IMR-90 (cell line): ENCODE measurements around the gene MYCBP2. TPM values are rescaled to one million over a fixed set of nuclear protein-coding genes. Genes with fewer than 3 reads are reported as not detected.

ENCODE experiments used
- ATAC-seq: fragments of 200-7000 bp; cut with Tn5 transposase; 2 replicates; pipeline ENCODE4 v1.9.1; 2020; ENCODE audit warnings: low read depth, mild to moderate bottlenecking, moderate library complexity
- BruUV-seq: library from RNA; stranded (reverse); fragments of 400-500 nt; replicated peaks from 2 replicates; lab custom pipeline; 2021; lab: Mats Ljungman, UMichigan
- CTCF ChIA-PET: fragments of 300-600 bp; formaldehyde crosslinking; extraction: SDS; loops from one replicate; lab custom pipeline; 2021; ENCODE audit warnings: antibody characterized with exemption; lab: Yijun Ruan, JAX
- POLR2A ChIA-PET: fragments of 300-600 bp; sonication (Branson Sonifier 250); formaldehyde crosslinking; loops from one replicate; lab custom pipeline; 2022; ENCODE audit warnings: antibody characterized with exemption; ENCODE audit not compliant: unreplicated experiment; lab: Charles Lee
- DNase-seq: peaks from one replicate; pipeline ENCODE4 v3.0.0; 2013
- H2AFZ ChIP-seq: replicated peaks from 2 replicates; pipeline ENCODE3; 2013; ENCODE audit warnings: low read length, mild to moderate bottlenecking; ENCODE audit not compliant: poor library complexity
- H2AK5ac ChIP-seq: 2 replicates; pipeline ENCODE4 v1.6.1; 2013; ENCODE audit warnings: low read depth, low read length, inconsistent platforms
- H2AK9ac ChIP-seq: replicated peaks from 2 replicates; pipeline ENCODE3; 2013; ENCODE audit warnings: mild to moderate bottlenecking, low read depth, low read length, moderate library complexity; ENCODE audit not compliant: poor library complexity
- H2BK120ac ChIP-seq: 2 replicates; pipeline ENCODE4 v1.6.1; 2013; ENCODE audit warnings: low read depth, low read length, inconsistent platforms
- H2BK15ac ChIP-seq: 3 replicates; pipeline ENCODE4 v1.6.1; 2013; ENCODE audit warnings: low read depth, low read length, inconsistent platforms
- H2BK20ac ChIP-seq: 2 replicates; pipeline ENCODE4 v1.6.1; 2013; ENCODE audit warnings: low read depth, mild to moderate bottlenecking, inconsistent platforms, low read length, moderate library complexity
- H2BK5ac ChIP-seq: 2 replicates; pipeline ENCODE4 v1.6.1; 2013; ENCODE audit warnings: mild to moderate bottlenecking, low read depth, low read length, inconsistent platforms; ENCODE audit not compliant: poor library complexity, severe bottlenecking
- H3K14ac ChIP-seq: replicated peaks from 2 replicates; pipeline ENCODE4 v1.6.1; 2013; ENCODE audit warnings: low read depth, low read length, inconsistent platforms
- H3K18ac ChIP-seq: 2 replicates; pipeline ENCODE4 v1.6.1; 2013; ENCODE audit warnings: low read depth, low read length, control low read depth
- H3K23ac ChIP-seq: 2 replicates; pipeline ENCODE4 v1.6.1; 2013; ENCODE audit warnings: low read depth, low read length, inconsistent platforms
- H3K27ac ChIP-seq: 2 replicates; pipeline ENCODE4 v1.5.1; 2013; ENCODE audit warnings: mild to moderate bottlenecking, control low read depth, low read length; ENCODE audit not compliant: insufficient read depth
- H3K27me3 ChIP-seq: 2 replicates; pipeline ENCODE4 v1.6.1; 2013; ENCODE audit warnings: low read length; ENCODE audit not compliant: control insufficient read depth, insufficient read depth
- H3K36me3 ChIP-seq: 2 replicates; pipeline ENCODE4 v1.6.1; 2013; ENCODE audit warnings: low read length, mixed read lengths; ENCODE audit not compliant: control insufficient read depth, insufficient read depth
- H3K4ac ChIP-seq: 2 replicates; pipeline ENCODE4 v1.6.1; 2013; ENCODE audit warnings: low read depth, low read length, inconsistent platforms
- H3K4me1 ChIP-seq: 2 replicates; pipeline ENCODE4 v1.6.1; 2013; ENCODE audit warnings: low read length, mixed read lengths; ENCODE audit not compliant: control insufficient read depth, insufficient read depth
- H3K4me2 ChIP-seq: 2 replicates; pipeline ENCODE4 v1.6.1; 2013; ENCODE audit warnings: low read depth, mild to moderate bottlenecking, control low read depth, low read length, moderate library complexity
- H3K4me3 ChIP-seq: 2 replicates; pipeline ENCODE4 v1.5.1; 2013; ENCODE audit warnings: low read depth, mild to moderate bottlenecking, control low read depth, low read length, moderate library complexity; ENCODE audit not compliant: insufficient read depth
- H3K56ac ChIP-seq: 2 replicates; pipeline ENCODE4 v1.6.1; 2013; ENCODE audit warnings: low read length, inconsistent platforms; ENCODE audit not compliant: insufficient read depth; ENCODE audit errors: extremely low read depth
- H3K79me1 ChIP-seq, 2 experiments: 2 replicates each; pipeline ENCODE4 v1.6.1; 2013; ENCODE audit warnings: low read length in 2 of 2, inconsistent platforms in 1 of 2, low read depth in 1 of 2
- H3K9ac ChIP-seq: 2 replicates; pipeline ENCODE4 v1.6.1; 2013; ENCODE audit warnings: low read depth, low read length, control low read depth
- H3K9me1 ChIP-seq: 2 replicates; pipeline ENCODE4 v1.6.1; 2013; ENCODE audit warnings: low read length, inconsistent platforms; ENCODE audit not compliant: insufficient read depth
- H3K9me3 ChIP-seq: 2 replicates; pipeline ENCODE4 v1.6.1; 2013; ENCODE audit warnings: low read length; ENCODE audit not compliant: control insufficient read depth, insufficient read depth
- H4K20me1 ChIP-seq: 2 replicates; pipeline ENCODE4 v1.6.1; 2013; ENCODE audit warnings: low read length, inconsistent platforms; ENCODE audit not compliant: insufficient read depth
- H4K5ac ChIP-seq: 2 replicates; pipeline ENCODE4 v1.6.1; 2013; ENCODE audit warnings: mild to moderate bottlenecking, low read depth, low read length, control low read depth
- H4K8ac ChIP-seq, 2 experiments: 2 replicates each; pipeline ENCODE4 v1.6.1; 2013; ENCODE audit warnings: low read depth in 2 of 2, low read length in 2 of 2, control low read depth in 1 of 2, inconsistent platforms in 1 of 2
- H4K91ac ChIP-seq: 2 replicates; pipeline ENCODE4 v1.6.1; 2013; ENCODE audit warnings: low read depth, low read length, inconsistent platforms; ENCODE audit not compliant: insufficient read depth
- CTCF ChIP-seq: conservative IDR thresholded peaks from 2 replicates; pipeline ENCODE4 v1.5.1; 2012; ENCODE audit warnings: mild to moderate bottlenecking, low read depth, low read length, improper control_type of control experiment
- MAZ ChIP-seq: IDR thresholded peaks from 2 replicates; pipeline ENCODE4 v1.6.1; 2012; ENCODE audit warnings: low read depth, mild to moderate bottlenecking, low read length, improper control_type of control experiment, moderate library complexity, borderline replicate concordance
- MXI1 ChIP-seq: IDR thresholded peaks from 2 replicates; pipeline ENCODE4 v1.6.1; 2012; ENCODE audit warnings: low read depth, mild to moderate bottlenecking, low read length, moderate library complexity, borderline replicate concordance
- SMC3 ChIP-seq: fragments of 150-350 bp; IDR thresholded peaks from 2 replicates; pipeline ENCODE4 v1.6.1; 2016; ENCODE audit warnings: low read depth, mild to moderate bottlenecking, antibody characterized with exemption, low read length, moderate library complexity
- WGBS, 2 experiments: methylation state at CpG; one replicate each; pipeline versions ENCODE4 v1.1.5 to v1.1.7; 2013; ENCODE audit warnings: missing lambda C conversion rate in 2 of 2; ENCODE audit not compliant: insufficient read length in 1 of 2; ENCODE audit errors: extremely low coverage in 2 of 2; 5-methylcytosine and 5-hydroxymethylcytosine counted together
- dilution Hi-C: fragments of 300-500 bp; cut with HindIII; formaldehyde crosslinking; loops from one replicate; pipeline ENCODE4 v1.14.3; 2018; ENCODE audit warnings: low sequenced_read_pairs; ENCODE audit not compliant: unreplicated experiment
- in situ Hi-C: fragments of 300-500 bp; cut with MboI; formaldehyde crosslinking; loops from 3 replicates; pipeline ENCODE4 v1.14.3; 2019; ENCODE audit warnings: low sequenced_read_pairs, inconsistent platforms, mixed read lengths
- intact Hi-C: fragments of 100-400 bp; cut with micrococcal nuclease; formaldehyde crosslinking; loops from 2 replicates; pipeline ENCODE4 v1.10.0; 2022
- polyA plus RNA-seq, 3 experiments: library from polyadenylated mRNA; depleted of rRNA; stranded (reverse); fragments of >200 nt; gene quantifications; 2 replicates each; pipeline ENCODE4 v1.2.3, GENCODE V29; 2012; ENCODE audit warnings: low replicate concordance in 1 of 3
- total RNA-seq: library from RNA; depleted of rRNA; stranded (reverse); fragments of >200 nt; gene quantifications from 2 replicates; pipeline ENCODE4 v1.2.3, GENCODE V29; 2012

Gene MYCBP2
- total and polyA plus RNA-seq, 2 of the 4 experiments (the other 2 are of a cell fraction) = 20.1 to 43.2 TPM

GRCh38 chr13:77171451-77171850 is 155.4 kb downstream of the MYCBP2 start:
- Histone ChIP-seq H2BK5ac (no peak overlapping the region), H3K27ac (no peak overlapping the region), H2AK9ac (no peak overlapping the region), H3K4me2 (no peak overlapping the region), H2BK15ac (no peak overlapping the region), H2AK5ac (no peak overlapping the region), H3K56ac (no peak overlapping the region), H3K27me3 (no peaks in the 10 kb centered on the region), H2BK120ac (no peak overlapping the region), H3K9ac (no peak overlapping the region), H3K4ac (no peak overlapping the region), H2AFZ (no peak overlapping the region), H4K5ac (no peak overlapping the region), H3K79me1 (peaks cover 0 to 3% of the 10 kb centered on the region in 2 experiments; a peak in 1 of 4 replicates), H4K20me1 (no peaks in the 10 kb centered on the region), H2BK20ac (no peak overlapping the region), H3K36me3 (peaks cover 17% of the 10 kb centered on the region), H3K4me1 (no peaks in the 10 kb centered on the region), H3K23ac (no peak overlapping the region), H3K14ac (no peak overlapping the region), H3K9me1 (peaks cover 8% of the 10 kb centered on the region), H3K4me3 (no peak overlapping the region), H3K18ac (no peak overlapping the region), H4K8ac (no peak overlapping the region), H3K9me3 (no peaks in the 10 kb centered on the region), H4K91ac (no peak overlapping the region)
- in situ Hi-C loops = no loop called here
- BruUV-seq = no TSS peak
- ATAC-seq (no peak), DNase-seq (no peak)
- TF ChIP-seq SMC3 = no peak
- no peak for TF ChIP-seq MXI1
- TF ChIP-seq CTCF = no peak
- TF ChIP-seq MAZ = no peak
- WGBS, 2 experiments = no CpG with 5 or more reads among the region's 2 CpGs
- dilution Hi-C loops = no loop called here
- ChIA-PET POLR2A (no interaction called here), CTCF (no interaction called here)
- intact Hi-C loops = no loop called here
